Stimulated activated CD8-positive, alpha-beta memory T cell treated with anti-CD3 and anti-CD28 coated beads, Interleukin-4, amount 100 ng/mL, for 24 hours (primary cell): ENCODE measurements around the gene TRAPPC14.
A peak's percentile ranks its signal among the peaks of the same experiment; 100 is the strongest.

Experiments used
- DNase-seq: peaks from one replicate; pipeline ENCODE4 v3.0.0-alpha.2; 2020; ENCODE audit warnings: low read depth

Gene TRAPPC14

GRCh38 chr7:100124301-100125230, 34.0 kb downstream of the TRAPPC14 start:
- no peak for DNase-seq

GRCh38 chr7:100122568-100122967, 36.0 kb downstream of the TRAPPC14 start:
- no peak for DNase-seq

GRCh38 chr7:100122067-100122466, 36.5 kb downstream of the TRAPPC14 start:
- no peak for DNase-seq

GRCh38 chr7:100120733-100121036, 37.8 kb downstream of the TRAPPC14 start:
- DNase-seq, result no peak

- peak; percentile 48 for DNase-seq
Measured at GRCh38 chr7:100119970-100120732, 38.4 kb downstream of the TRAPPC14 start.

- DNase-seq, result peak; percentile 94
Measured at GRCh38 chr7:100119072-100119969, 39.2 kb downstream of the TRAPPC14 start, which contains the start of the genes CNPY4 and TAF6. Gene CNPY4, plus strand, starts transcription at chr7:100119634. Its CDS starts 111 bp downstream, at chr7:100119745. Gene TAF6, minus strand, starts transcription at chr7:100119358. Its CDS starts 5,149 bp downstream, at chr7:100114209.

GRCh38 chr7:100118388-100119071, 40.0 kb downstream of the TRAPPC14 start:
- DNase-seq, result no peak

GRCh38 chr7:100115026-100115425, 43.5 kb downstream of the TRAPPC14 start:
- DNase-seq, result no peak

DNA sequence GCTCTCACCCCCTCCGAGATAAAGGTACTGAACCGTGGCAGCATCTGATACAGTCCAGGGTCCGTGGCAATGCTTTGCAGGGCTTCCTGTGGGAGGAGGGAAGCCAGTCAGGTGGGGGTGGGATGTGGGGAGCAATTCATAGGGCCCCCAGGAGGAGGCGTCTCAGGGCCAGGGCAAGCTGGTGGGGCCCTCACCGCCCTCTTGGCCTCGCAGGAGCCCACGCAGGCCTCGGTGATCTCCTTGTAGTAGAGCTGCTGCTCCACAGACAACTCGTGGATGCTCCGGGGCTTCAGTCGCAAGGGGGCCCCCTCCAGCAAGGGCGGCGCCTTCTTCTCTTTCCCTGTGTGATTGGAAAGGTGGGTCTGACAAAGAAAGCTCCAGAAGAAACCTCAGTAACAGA, 46.6 kb downstream of the TRAPPC14 start:
- DNase-seq, result no peak

DNA sequence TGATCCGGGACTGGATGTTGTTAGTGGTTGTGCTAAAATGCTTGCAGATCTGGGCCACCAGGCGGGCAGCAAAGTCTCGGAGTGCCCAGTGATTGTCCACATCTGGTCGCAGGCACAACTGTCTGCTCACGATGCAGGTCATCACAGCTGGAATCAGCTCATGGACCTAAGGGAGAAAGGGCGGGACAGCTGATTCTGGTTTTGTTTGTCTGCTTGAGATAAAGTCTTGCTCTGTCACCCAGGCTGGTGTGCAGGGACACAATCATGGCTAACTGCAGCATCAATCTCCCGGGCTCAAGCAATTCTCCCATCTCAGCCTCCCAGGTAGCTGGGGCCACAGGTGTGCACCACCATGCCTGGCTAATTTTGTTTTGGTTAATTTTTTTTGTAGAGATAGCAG, 47.4 kb downstream of the TRAPPC14 start:
- no peak for DNase-seq

GRCh38 chr7:100109521-100110163, 48.9 kb downstream of the TRAPPC14 start:
- DNase-seq, result no peak

DNA sequence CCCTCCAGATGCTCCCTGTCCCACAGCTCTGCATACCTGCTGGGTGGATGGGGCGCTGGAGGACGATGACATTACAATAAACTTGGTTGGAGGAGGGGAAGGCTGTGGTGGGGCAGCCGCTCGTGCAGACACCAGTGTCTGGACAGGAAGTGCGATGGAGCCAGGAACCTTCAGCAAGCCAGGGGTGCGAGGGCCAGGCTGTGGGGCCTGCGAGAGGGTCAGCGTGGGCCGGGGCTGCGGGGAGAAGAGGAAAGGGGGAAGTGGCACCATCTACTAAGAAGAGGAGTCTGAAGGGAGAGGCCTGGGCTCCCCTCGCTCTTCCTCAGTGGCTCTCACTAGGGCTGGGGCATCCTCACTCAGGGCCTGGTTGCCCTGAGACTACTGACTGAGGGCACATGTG, 50.6 kb downstream of the TRAPPC14 start:
- no peak for DNase-seq

DNA sequence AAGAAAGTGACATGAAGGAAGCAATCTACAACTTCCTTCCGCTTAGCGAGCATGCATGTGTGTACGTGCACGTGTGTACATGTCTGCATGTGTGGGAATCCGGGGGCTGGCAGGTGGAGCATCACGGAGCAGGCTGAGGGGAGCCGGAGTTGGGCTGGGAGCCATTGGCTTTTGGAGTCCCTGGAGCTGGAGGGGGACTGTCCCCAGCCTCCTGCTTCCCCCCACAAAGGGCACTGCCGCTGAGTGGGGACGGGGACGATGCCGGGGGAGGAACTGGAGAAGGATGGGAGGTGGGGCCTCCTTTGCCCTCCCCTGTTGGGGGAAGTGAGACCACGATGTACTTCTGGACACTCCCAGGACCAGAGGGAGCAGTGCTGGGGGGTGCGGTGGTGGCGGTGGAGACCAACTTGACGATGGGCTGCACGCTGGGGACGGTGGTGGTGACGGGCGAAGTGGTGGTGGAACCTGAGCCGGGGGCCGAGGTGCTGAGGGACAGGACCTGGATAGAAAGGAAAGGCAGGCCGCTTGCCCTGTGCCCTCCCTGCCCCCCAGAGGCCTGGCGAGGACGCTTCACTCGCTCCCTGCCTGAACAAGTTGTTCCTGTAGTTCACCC, 51.3 kb downstream of the TRAPPC14 start:
- no peak for DNase-seq

GRCh38 chr7:100106633-100107032, 51.9 kb downstream of the TRAPPC14 start:
- DNase-seq, result no peak

- DNase-seq, result no peak
Measured at GRCh38 chr7:100105534-100105933, 53.0 kb downstream of the TRAPPC14 start.
